PC-3 (cell line): Measurements from ENCODE around the gene PRSS33. TPM values are rescaled to one million over a fixed set of nuclear protein-coding genes. Genes with fewer than 3 reads are reported as not detected.

Experiments used
- ATAC-seq: fragments of 200-7000 bp; cut with Tn5 transposase; 2 replicates; pipeline ENCODE4 v1.9.1; 2020; ENCODE audit warnings: mild to moderate bottlenecking, moderate library complexity
- BruUV-seq: library from RNA; stranded (reverse); fragments of 400-500 nt; replicated peaks from 2 replicates; lab custom pipeline; 2021; lab: Mats Ljungman, UMichigan
- CTCF ChIA-PET: fragments of 300-600 bp; sonication (Branson Sonifier 250); formaldehyde crosslinking; loops from one replicate; lab custom pipeline; 2022; ENCODE audit warnings: antibody characterized with exemption; lab: Charles Lee
- POLR2A ChIA-PET: fragments of 300-600 bp; sonication (Branson Sonifier 250); formaldehyde crosslinking; loops from one replicate; lab custom pipeline; 2022; ENCODE audit warnings: antibody characterized with exemption; ENCODE audit not compliant: unreplicated experiment; lab: Charles Lee
- DNase-seq: peaks from one replicate; pipeline ENCODE4 v3.0.0-alpha.2; 2015
- H2AFZ ChIP-seq: fragments of 300-600 bp; sonication (generic); 2 replicates; pipeline ENCODE4 v1.6.0; 2016; ENCODE audit warnings: antibody characterized with exemption, low read length
- H3F3A ChIP-seq: fragments of 300-600 bp; sonication (generic); one replicate; pipeline ENCODE4 v1.6.0; 2017; ENCODE audit warnings: antibody characterized with exemption, low read length, control low read depth, mild to moderate bottlenecking; ENCODE audit not compliant: unreplicated experiment
- H3K27ac ChIP-seq: fragments of 300-600 bp; sonication (generic); 2 replicates; pipeline ENCODE4 v1.5.1; 2016; ENCODE audit warnings: mild to moderate bottlenecking, low read length
- H3K27me3 ChIP-seq: fragments of 300-600 bp; sonication (generic); 2 replicates; pipeline ENCODE4 v1.6.1; 2016; ENCODE audit warnings: low read length, mixed read lengths
- H3K36me3 ChIP-seq: fragments of 300-600 bp; sonication (generic); 2 replicates; pipeline ENCODE4 v1.6.1; 2016; ENCODE audit warnings: low read depth, mixed run types, low read length, mixed read lengths
- H3K4me1 ChIP-seq: fragments of 300-600 bp; sonication (generic); 2 replicates; pipeline ENCODE4 v1.5.1; 2016; ENCODE audit warnings: low read length; ENCODE audit not compliant: insufficient read depth
- H3K4me2 ChIP-seq: fragments of 300-600 bp; sonication (generic); 2 replicates; pipeline ENCODE4 v1.6.0; 2016; ENCODE audit warnings: low read length
- H3K4me3 ChIP-seq: fragments of 300-600 bp; sonication (generic); 2 replicates; pipeline ENCODE4 v1.5.1; 2016; ENCODE audit warnings: mild to moderate bottlenecking, low read length, mixed read lengths
- H3K79me2 ChIP-seq: fragments of 300-600 bp; sonication (generic); 2 replicates; pipeline ENCODE4 v1.6.1; 2017; ENCODE audit warnings: low read length, mixed read lengths
- H3K9ac ChIP-seq: fragments of 300-600 bp; sonication (generic); 2 replicates; pipeline ENCODE4 v1.6.0; 2016; ENCODE audit warnings: mild to moderate bottlenecking, low read length
- H3K9me2 ChIP-seq: fragments of 300-600 bp; sonication (generic); replicated peaks from 2 replicates; pipeline ENCODE4 v1.6.1; 2016; ENCODE audit warnings: mixed run types, low read length, mixed read lengths
- H3K9me3 ChIP-seq: fragments of 300-600 bp; sonication (generic); 2 replicates; pipeline ENCODE4 v1.6.1; 2016; ENCODE audit warnings: low read length, mixed read lengths
- H4K20me1 ChIP-seq: fragments of 300-600 bp; sonication (generic); 2 replicates; pipeline ENCODE4 v1.6.1; 2016; ENCODE audit warnings: low read length, mixed read lengths
- EZH2 ChIP-seq: fragments of 300-600 bp; sonication (generic); IDR thresholded peaks from one replicate; pipeline ENCODE4 v1.6.1; 2017; ENCODE audit warnings: antibody characterized with exemption, mild to moderate bottlenecking, low read length; ENCODE audit not compliant: unreplicated experiment
- EZH2phosphoT487 ChIP-seq: fragments of 300-600 bp; sonication (generic); IDR thresholded peaks from 2 replicates; pipeline ENCODE4 v1.6.1; 2018; ENCODE audit warnings: mild to moderate bottlenecking, antibody characterized with exemption, low read length, borderline replicate concordance
- intact Hi-C: fragments of 100-400 bp; cut with micrococcal nuclease; formaldehyde crosslinking; loops from 2 replicates; pipeline ENCODE4 v1.9.0; 2023
- total RNA-seq: library from RNA; depleted of rRNA; stranded (reverse); fragments of >200 nt; gene quantifications from 2 replicates; pipeline ENCODE4 v1.2.3, GENCODE V29; 2014
- TF ChIP-seq, protein P1 (sequence below): fragments of 300-600 bp; sonication (generic); conservative IDR thresholded peaks from 2 replicates; pipeline ENCODE4 v1.5.1; 2017; ENCODE audit warnings: antibody characterized with exemption, low read depth, mild to moderate bottlenecking, low read length

PRSS33 gene
- total RNA-seq, 1 experiment from 2014 or later: 0.11 TPM

GRCh38 chr16:2820836-2821486, 33.6 kb upstream of the PRSS33 start:
- H3K27me3 ChIP-seq: no peaks in the 10 kb centered on the region

GRCh38 chr16:2819939-2820835, 32.8 kb upstream of the PRSS33 start:
- CTCF ChIA-PET: no interaction called here
- POLR2A ChIA-PET: no interaction called here
- Histone ChIP-seq H3K79me2 (no peaks in the 10 kb centered on the region), H3K36me3 (no peaks in the 10 kb centered on the region), H3K9me3 (no peaks in the 10 kb centered on the region), H3K9ac (no peak overlapping the region), H4K20me1 (no peaks in the 10 kb centered on the region), H3K4me2 (no peak overlapping the region), H3K4me1 (no peaks in the 10 kb centered on the region), H3K9me2 (no peaks in the 10 kb centered on the region), H3K27ac (no peak overlapping the region), H3K27me3 (no peaks in the 10 kb centered on the region), H2AFZ (no peak overlapping the region), H3F3A (no peaks in the 10 kb centered on the region), H3K4me3 (no peak overlapping the region)
- DNase-seq: no peak
- ATAC-seq: no peak
- TF ChIP-seq, protein P1, sequence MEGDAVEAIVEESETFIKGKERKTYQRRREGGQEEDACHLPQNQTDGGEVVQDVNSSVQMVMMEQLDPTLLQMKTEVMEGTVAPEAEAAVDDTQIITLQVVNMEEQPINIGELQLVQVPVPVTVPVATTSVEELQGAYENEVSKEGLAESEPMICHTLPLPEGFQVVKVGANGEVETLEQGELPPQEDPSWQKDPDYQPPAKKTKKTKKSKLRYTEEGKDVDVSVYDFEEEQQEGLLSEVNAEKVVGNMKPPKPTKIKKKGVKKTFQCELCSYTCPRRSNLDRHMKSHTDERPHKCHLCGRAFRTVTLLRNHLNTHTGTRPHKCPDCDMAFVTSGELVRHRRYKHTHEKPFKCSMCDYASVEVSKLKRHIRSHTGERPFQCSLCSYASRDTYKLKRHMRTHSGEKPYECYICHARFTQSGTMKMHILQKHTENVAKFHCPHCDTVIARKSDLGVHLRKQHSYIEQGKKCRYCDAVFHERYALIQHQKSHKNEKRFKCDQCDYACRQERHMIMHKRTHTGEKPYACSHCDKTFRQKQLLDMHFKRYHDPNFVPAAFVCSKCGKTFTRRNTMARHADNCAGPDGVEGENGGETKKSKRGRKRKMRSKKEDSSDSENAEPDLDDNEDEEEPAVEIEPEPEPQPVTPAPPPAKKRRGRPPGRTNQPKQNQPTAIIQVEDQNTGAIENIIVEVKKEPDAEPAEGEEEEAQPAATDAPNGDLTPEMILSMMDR: no peak
- TF ChIP-seq EZH2 (no peak), EZH2phosphoT487 (no peak)
- no TSS peak for BruUV-seq
- intact Hi-C loops: loop anchor here (10.0 kb wide), 1 partner anchor 45 kb away; the partner anchor contains the start of gene ELOB

More at GRCh38 chr16:2820836-2821486, 33.6 kb upstream of the PRSS33 start:
- H3K9me3 ChIP-seq: no peaks in the 10 kb centered on the region
- no peak overlapping the region for H3K4me2 ChIP-seq
- no peaks in the 10 kb centered on the region for H3K79me2 ChIP-seq
- ChIA-PET CTCF (no interaction called here), POLR2A (no interaction called here)
- no peak for TF ChIP-seq EZH2phosphoT487
- TF ChIP-seq EZH2: no peak
- TF ChIP-seq, protein P1: no peak
- H3K9me2 ChIP-seq: no peaks in the 10 kb centered on the region
- no peaks in the 10 kb centered on the region for H3K36me3 ChIP-seq
- H3F3A ChIP-seq: no peaks in the 10 kb centered on the region
- H2AFZ ChIP-seq: no peak overlapping the region
- BruUV-seq: no TSS peak
- DNase-seq (no peak), ATAC-seq (no peak)
- H3K4me1 ChIP-seq: no peaks in the 10 kb centered on the region
- H3K4me3 ChIP-seq: no peak overlapping the region
- H4K20me1 ChIP-seq: no peaks in the 10 kb centered on the region
- intact Hi-C loops: loop anchor here (10.0 kb wide), 1 partner anchor 46 kb away; the partner anchor contains the start of gene ELOB
- H3K9ac ChIP-seq: no peak overlapping the region
- H3K27ac ChIP-seq: no peak overlapping the region
